Rectal smooth muscle tissue (tissue), 1 donor: ENCODE data around the gene TSC2.
"Not testable (repeated sequence)": the region's sequence is repeated elsewhere in the genome, so short reads cannot be mapped to it uniquely, and the experiment has no call there.

Experiments used
- H3K27ac ChIP-seq: one replicate; pipeline ENCODE4 v1.7.0; 2013; ENCODE audit warnings: low read depth, low read length, inconsistent platforms
- H3K27me3 ChIP-seq: one replicate; pipeline ENCODE4 v1.7.0; 2013; ENCODE audit warnings: low read length; ENCODE audit not compliant: control insufficient read depth, insufficient read depth
- H3K36me3 ChIP-seq: one replicate; pipeline ENCODE4 v1.7.0; 2013; ENCODE audit warnings: low read length; ENCODE audit not compliant: control insufficient read depth, insufficient read depth
- H3K4me1 ChIP-seq: one replicate; pipeline ENCODE4 v1.7.0; 2013; ENCODE audit warnings: low read length; ENCODE audit not compliant: control insufficient read depth, insufficient read depth
- H3K4me3 ChIP-seq: one replicate; pipeline ENCODE4 v1.7.0; 2013; ENCODE audit warnings: low read length
- H3K9ac ChIP-seq: one replicate; pipeline ENCODE4 v1.7.0; 2013; ENCODE audit warnings: low read length

TSC2 gene

GRCh38 chr16:2105291-2105690 lies 57.5 kb downstream of the TSC2 start:
- not testable (repeated sequence) for H3K27me3 ChIP-seq, H3K27ac ChIP-seq, H3K4me3 ChIP-seq, H3K4me1 ChIP-seq, H3K9ac ChIP-seq
- peaks cover 14% of the 10 kb centered on the region for H3K36me3 ChIP-seq

- H3K4me3 ChIP-seq, H3K27ac ChIP-seq, H3K9ac ChIP-seq, H3K27me3 ChIP-seq, H3K4me1 ChIP-seq: not testable (repeated sequence)
- peaks cover 14% of the 10 kb centered on the region for H3K36me3 ChIP-seq
These were observed 58.0 kb downstream of the TSC2 start for GRCh38 chr16:2105769-2106168.

- peaks cover 16% of the 10 kb centered on the region for H3K36me3 ChIP-seq
- H3K9ac ChIP-seq, H3K27ac ChIP-seq, H3K4me3 ChIP-seq, H3K27me3 ChIP-seq, H3K4me1 ChIP-seq: not testable (repeated sequence)
These were observed 58.4 kb downstream of the TSC2 start for GRCh38 chr16:2106211-2106610.

- peaks cover 13% of the 10 kb centered on the region for H3K36me3 ChIP-seq
These were observed 59.5 kb downstream of the TSC2 start for GRCh38 chr16:2107121-2107790.

GRCh38 chr16:2107791-2108125 lies 60.0 kb downstream of the TSC2 start:
- not testable (repeated sequence) for H3K27me3 ChIP-seq, H3K4me3 ChIP-seq, H3K4me1 ChIP-seq, H3K9ac ChIP-seq, H3K36me3 ChIP-seq, H3K27ac ChIP-seq

More at GRCh38 chr16:2107121-2107790, 59.5 kb downstream of the TSC2 start:
- H3K4me3 ChIP-seq, H3K27me3 ChIP-seq, H3K27ac ChIP-seq, H3K4me1 ChIP-seq, H3K9ac ChIP-seq: not testable (repeated sequence)

- not testable (repeated sequence) for H3K27me3 ChIP-seq, H3K36me3 ChIP-seq, H3K9ac ChIP-seq, H3K4me1 ChIP-seq, H3K4me3 ChIP-seq, H3K27ac ChIP-seq
These were observed 60.9 kb downstream of the TSC2 start for GRCh38 chr16:2108446-2109270.

GRCh38 chr16:2109271-2109580 lies 61.4 kb downstream of the TSC2 start:
- H3K27me3 ChIP-seq, H3K27ac ChIP-seq, H3K36me3 ChIP-seq, H3K4me3 ChIP-seq, H3K4me1 ChIP-seq, H3K9ac ChIP-seq: not testable (repeated sequence)

GRCh38 chr16:2109872-2110271 lies 62.1 kb downstream of the TSC2 start:
- H3K4me1 ChIP-seq, H3K9ac ChIP-seq, H3K36me3 ChIP-seq, H3K27me3 ChIP-seq, H3K4me3 ChIP-seq, H3K27ac ChIP-seq: not testable (repeated sequence)

- H3K36me3 ChIP-seq, result not testable (repeated sequence)
These were observed 62.7 kb downstream of the TSC2 start for GRCh38 chr16:2110332-2111008.

GRCh38 chr16:2111009-2111353 lies 63.2 kb downstream of the TSC2 start:
- not testable (repeated sequence) for H3K9ac ChIP-seq, H3K36me3 ChIP-seq, H3K27me3 ChIP-seq, H3K4me3 ChIP-seq, H3K27ac ChIP-seq, H3K4me1 ChIP-seq

More at GRCh38 chr16:2110332-2111008, 62.7 kb downstream of the TSC2 start:
- not testable (repeated sequence) for H3K4me3 ChIP-seq, H3K4me1 ChIP-seq, H3K27ac ChIP-seq, H3K9ac ChIP-seq, H3K27me3 ChIP-seq

GRCh38 chr16:2111412-2112335 lies 63.9 kb downstream of the TSC2 start:
- H3K4me1 ChIP-seq, H3K27ac ChIP-seq, H3K36me3 ChIP-seq, H3K4me3 ChIP-seq, H3K27me3 ChIP-seq, H3K9ac ChIP-seq: not testable (repeated sequence)

- H3K36me3 ChIP-seq, result not testable (repeated sequence)
These were observed 64.8 kb downstream of the TSC2 start for GRCh38 chr16:2112539-2113106.

More at GRCh38 chr16:2112539-2113106, 64.8 kb downstream of the TSC2 start:
- H3K27me3 ChIP-seq, H3K4me1 ChIP-seq, H3K27ac ChIP-seq, H3K4me3 ChIP-seq, H3K9ac ChIP-seq: not testable (repeated sequence)
